Ishikawa (cell line): Measurements from ENCODE around the gene ZBTB7C.

Experiments
- CEBPB ChIP-seq: IDR thresholded peaks from 2 replicates; pipeline ENCODE4 v1.6.1; 2012
- EGR1 ChIP-seq: IDR thresholded peaks from 2 replicates; pipeline ENCODE4 v1.6.1; 2012
- EP300 ChIP-seq: IDR thresholded peaks from 2 replicates; pipeline ENCODE4 v1.6.1; 2012; ENCODE audit warnings: borderline replicate concordance
- MAX ChIP-seq: IDR thresholded peaks from 2 replicates; pipeline ENCODE4 v1.6.1; 2012
- RAD21 ChIP-seq: IDR thresholded peaks from 2 replicates; pipeline ENCODE4 v1.6.1; 2012; ENCODE audit warnings: low read depth
- REST ChIP-seq: IDR thresholded peaks from 2 replicates; pipeline ENCODE4 v1.6.1; 2012; ENCODE audit warnings: low read depth, mild to moderate bottlenecking
- TAF1 ChIP-seq: IDR thresholded peaks from 2 replicates; pipeline ENCODE4 v1.6.1; 2012; ENCODE audit warnings: low read depth, mild to moderate bottlenecking
- TCF12 ChIP-seq: IDR thresholded peaks from 2 replicates; pipeline ENCODE4 v1.6.1; 2012; ENCODE audit warnings: low read depth
- YY1 ChIP-seq: IDR thresholded peaks from 2 replicates; pipeline ENCODE4 v1.6.1; 2012; ENCODE audit warnings: low read depth
- ZBTB7A ChIP-seq: IDR thresholded peaks from 2 replicates; pipeline ENCODE4 v1.6.1; 2012; ENCODE audit warnings: low read depth

GRCh38 chr18:48308027-48308635, 101.1 kb downstream of the ZBTB7C start:
- TF ChIP-seq REST (no peak), RAD21 (no peak), EGR1 (peak; percentile 86), MAX (peak; percentile 57; the same call in 1 of the 2 replicates), EP300 (peak; percentile 73; the same call in 1 of the 2 replicates), TCF12 (peak; percentile 68), CEBPB (no peak), ZBTB7A (no peak), YY1 (peak; percentile 71), TAF1 (no peak)
